ENCODE data around the gene ERBB4. TPM values are rescaled to one million over a fixed set of nuclear protein-coding genes. Genes with fewer than 3 reads are reported as not detected.
"Not testable (repeated sequence)": the region's sequence is repeated elsewhere in the genome, so short reads cannot be mapped to it uniquely, and the experiment has no call there.

ERBB4 gene
- total RNA-seq, 1 donor from 2014 or later, result 25.3 TPM

- no peak for TF ChIP-seq CTCF (IDR thresholded peaks at IDR 0.05)
- H3K4me1 ChIP-seq, result no peaks in the 10 kb centered on the region
- no peaks in the 10 kb centered on the region for H3K9me3 ChIP-seq
- H3K27ac ChIP-seq, result no peak overlapping the region
- DNase-seq, result no peak
- no peak for ATAC-seq
- no peaks in the 10 kb centered on the region for H3K36me3 ChIP-seq
- intact Hi-C loops (cut with DNase I), result no loop called here
- H3K27me3 ChIP-seq (ENCODE audit: low read depth), result no peaks in the 10 kb centered on the region
- H3K4me3 ChIP-seq, result no peak overlapping the region
These were observed 344.8 kb downstream of the ERBB4 start for GRCh38 chr2:212193803-212194202.

- intact Hi-C loops (cut with DNase I), result no loop called here
- no peak for ATAC-seq
- DNase-seq, result no peak
- no peak for TF ChIP-seq CTCF (IDR thresholded peaks at IDR 0.05)
- Histone ChIP-seq H3K36me3 (no peaks in the 10 kb centered on the region), H3K4me1 (no peaks in the 10 kb centered on the region), H3K9me3 (no peaks in the 10 kb centered on the region), H3K27me3 (ENCODE audit: low read depth) (no peaks in the 10 kb centered on the region), H3K27ac (no peak overlapping the region), H3K4me3 (no peak overlapping the region)
These were observed 345.5 kb downstream of the ERBB4 start for GRCh38 chr2:212193056-212193455.

GRCh38 chr2:212191438-212191837 is 347.2 kb downstream of the ERBB4 start:
- H3K36me3 ChIP-seq; H3K9me3 ChIP-seq; H3K27me3 ChIP-seq (ENCODE audit: low read depth); intact Hi-C loops (cut with DNase I); H3K27ac ChIP-seq; DNase-seq; H3K4me1 ChIP-seq; H3K4me3 ChIP-seq; ATAC-seq: not testable (repeated sequence)

- no peak overlapping the region for H3K27ac ChIP-seq
- no peak for DNase-seq
- intact Hi-C loops (cut with DNase I), result no loop called here
- no peaks in the 10 kb centered on the region for H3K27me3 ChIP-seq (ENCODE audit: low read depth)
- no peak for TF ChIP-seq CTCF (IDR thresholded peaks at IDR 0.05)
- no peaks in the 10 kb centered on the region for H3K4me1 ChIP-seq
- no peaks in the 10 kb centered on the region for H3K9me3 ChIP-seq
- H3K4me3 ChIP-seq, result no peak overlapping the region
- ATAC-seq, result no peak
- H3K36me3 ChIP-seq, result no peaks in the 10 kb centered on the region
These were observed 352.4 kb downstream of the ERBB4 start for GRCh38 chr2:212186166-212186565.

- no peak overlapping the region for H3K4me3 ChIP-seq
- no peaks in the 10 kb centered on the region for H3K9me3 ChIP-seq
- no peaks in the 10 kb centered on the region for H3K27me3 ChIP-seq (ENCODE audit: low read depth)
- ATAC-seq, result no peak
- no peaks in the 10 kb centered on the region for H3K36me3 ChIP-seq
- intact Hi-C loops (cut with DNase I), result no loop called here
- H3K27ac ChIP-seq, result no peak overlapping the region
- no peaks in the 10 kb centered on the region for H3K4me1 ChIP-seq
- no peak for DNase-seq
- no peak for TF ChIP-seq CTCF (IDR thresholded peaks at IDR 0.05)
These were observed 357.0 kb downstream of the ERBB4 start for GRCh38 chr2:212181646-212182045.

- Histone ChIP-seq H3K9me3 (no peaks in the 10 kb centered on the region), H3K27me3 (ENCODE audit: low read depth) (no peaks in the 10 kb centered on the region), H3K4me3 (no peak overlapping the region), H3K36me3 (no peaks in the 10 kb centered on the region), H3K27ac (no peak overlapping the region), H3K4me1 (no peaks in the 10 kb centered on the region)
- intact Hi-C loops (cut with DNase I), result no loop called here
- no peak for ATAC-seq
- DNase-seq, result no peak
- no peak for TF ChIP-seq CTCF (IDR thresholded peaks at IDR 0.05)
These were observed 358.1 kb downstream of the ERBB4 start for GRCh38 chr2:212180408-212181083.
